Coronary artery (tissue), 2 donors: Measurements from ENCODE around the gene CDK15.
"Not testable (repeated sequence)": the region's sequence is repeated elsewhere in the genome, so short reads cannot be mapped to it uniquely, and the experiment has no call there.

Experiments
- DNase-seq: peaks from one replicate; pipeline ENCODE4 v3.0.0-alpha.2; 2017; ENCODE audit warnings: low spot score
- H3K27ac ChIP-seq, 2 donors: fragments of 200-600 bp; sonication (generic); one replicate each; pipeline ENCODE4 v1.5.1; 2016 to 2019
- H3K4me3 ChIP-seq: fragments of 200-600 bp; sonication (generic); 2 replicates; pipeline ENCODE4 v1.5.1; 2016; ENCODE audit warnings: mild to moderate bottlenecking, moderate library complexity
- TF ChIP-seq, protein P1 (sequence below): fragments of 200-600 bp; sonication (generic); IDR thresholded peaks from one replicate; pipeline ENCODE4 v1.5.1; 2019; ENCODE audit warnings: antibody characterized with exemption

The CDK15 gene

DNA sequence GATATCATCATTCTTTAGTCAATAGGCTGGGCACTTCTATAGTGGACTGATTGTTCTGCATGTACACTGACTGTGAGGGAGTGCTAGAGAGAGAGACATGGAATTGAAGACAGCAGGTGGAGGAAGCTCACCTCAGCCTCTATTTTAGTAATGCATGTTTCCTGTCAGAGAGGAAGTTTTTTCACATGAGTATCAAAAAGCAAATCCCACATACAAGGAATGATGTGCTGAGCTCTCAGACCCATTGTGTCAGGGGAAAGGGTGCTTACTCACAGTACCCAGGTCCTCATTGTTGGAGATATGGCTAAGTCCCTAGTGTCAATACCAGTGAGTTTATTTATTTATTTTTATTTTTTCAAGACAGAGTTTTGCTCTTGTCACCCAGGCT is 9.9 kb upstream of the CDK15 start:
- Histone ChIP-seq H3K27ac (no peak overlapping the region), H3K4me3 (no peak overlapping the region)
- TF ChIP-seq, protein P1, sequence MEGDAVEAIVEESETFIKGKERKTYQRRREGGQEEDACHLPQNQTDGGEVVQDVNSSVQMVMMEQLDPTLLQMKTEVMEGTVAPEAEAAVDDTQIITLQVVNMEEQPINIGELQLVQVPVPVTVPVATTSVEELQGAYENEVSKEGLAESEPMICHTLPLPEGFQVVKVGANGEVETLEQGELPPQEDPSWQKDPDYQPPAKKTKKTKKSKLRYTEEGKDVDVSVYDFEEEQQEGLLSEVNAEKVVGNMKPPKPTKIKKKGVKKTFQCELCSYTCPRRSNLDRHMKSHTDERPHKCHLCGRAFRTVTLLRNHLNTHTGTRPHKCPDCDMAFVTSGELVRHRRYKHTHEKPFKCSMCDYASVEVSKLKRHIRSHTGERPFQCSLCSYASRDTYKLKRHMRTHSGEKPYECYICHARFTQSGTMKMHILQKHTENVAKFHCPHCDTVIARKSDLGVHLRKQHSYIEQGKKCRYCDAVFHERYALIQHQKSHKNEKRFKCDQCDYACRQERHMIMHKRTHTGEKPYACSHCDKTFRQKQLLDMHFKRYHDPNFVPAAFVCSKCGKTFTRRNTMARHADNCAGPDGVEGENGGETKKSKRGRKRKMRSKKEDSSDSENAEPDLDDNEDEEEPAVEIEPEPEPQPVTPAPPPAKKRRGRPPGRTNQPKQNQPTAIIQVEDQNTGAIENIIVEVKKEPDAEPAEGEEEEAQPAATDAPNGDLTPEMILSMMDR = no peak
- no peak for DNase-seq

DNA sequence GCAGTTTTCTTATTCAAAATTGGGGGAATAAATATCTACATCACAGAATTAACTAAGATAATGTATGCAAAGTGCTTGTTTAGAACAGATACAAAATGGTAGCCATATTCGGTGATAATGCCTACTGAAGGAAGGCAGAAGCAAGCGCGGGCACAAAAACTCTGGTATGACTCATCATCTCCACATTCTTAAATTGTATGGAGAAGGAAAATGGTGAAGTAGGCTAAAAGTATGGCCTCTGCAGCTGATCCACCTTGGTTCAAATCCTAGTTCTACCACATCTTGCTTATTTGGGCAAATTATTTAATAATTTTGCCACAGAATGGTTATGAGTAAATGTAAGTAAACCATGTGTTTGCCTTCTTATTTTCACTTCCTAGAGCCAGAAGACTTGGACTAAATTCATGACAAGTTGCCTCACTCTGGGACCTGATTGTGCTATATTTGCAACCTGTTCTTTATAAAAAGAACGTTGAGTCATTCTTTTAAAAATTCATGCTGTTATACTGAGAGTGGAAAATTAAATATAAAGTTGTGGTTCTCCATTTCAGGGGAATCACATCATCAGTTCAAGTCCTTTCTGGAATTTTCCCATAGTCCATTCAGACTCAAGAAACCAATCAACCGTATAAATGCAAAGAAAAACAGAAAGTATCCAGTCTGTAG is 9.0 kb upstream of the CDK15 start:
- Histone ChIP-seq H3K4me3 (no peak overlapping the region), H3K27ac (peak overlapping the region; percentile 33 to 77)
- no peak for DNase-seq
- TF ChIP-seq, protein P1 = no peak

DNA sequence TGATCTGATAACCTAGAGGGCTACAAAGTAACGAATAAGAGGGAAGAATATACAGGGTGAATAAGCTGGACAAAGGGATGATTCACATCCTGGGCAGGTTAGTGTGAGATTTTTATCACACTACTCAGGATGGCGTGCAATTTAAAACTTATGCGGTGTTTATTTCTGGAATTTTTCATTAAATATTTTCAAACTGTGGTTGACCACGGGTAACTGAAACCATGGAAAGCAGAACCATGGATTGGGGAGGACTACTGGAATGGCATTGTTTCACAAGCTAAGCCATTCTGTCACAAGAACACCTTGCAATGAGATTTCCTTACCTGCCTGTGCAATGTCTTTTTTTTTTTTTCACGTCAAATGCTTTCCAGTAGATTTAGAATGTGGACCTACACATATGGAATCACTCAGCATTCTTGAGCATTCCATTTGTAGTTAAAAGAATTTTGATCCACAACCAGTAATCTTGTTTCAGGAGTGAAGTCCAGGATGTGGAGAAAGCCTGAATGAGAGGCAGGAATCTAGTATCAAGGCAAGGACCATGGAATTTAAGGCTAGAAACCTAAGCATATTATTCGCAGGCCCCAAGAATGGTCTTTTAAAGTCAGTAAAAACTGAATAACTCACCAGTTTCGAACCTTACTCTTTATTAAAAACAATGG is 8.0 kb upstream of the CDK15 start:
- no peak overlapping the region for H3K4me3 ChIP-seq
- H3K27ac ChIP-seq = peak overlapping the region; percentile 33 to 77
- no peak for DNase-seq
- TF ChIP-seq, protein P1 = no peak

DNA sequence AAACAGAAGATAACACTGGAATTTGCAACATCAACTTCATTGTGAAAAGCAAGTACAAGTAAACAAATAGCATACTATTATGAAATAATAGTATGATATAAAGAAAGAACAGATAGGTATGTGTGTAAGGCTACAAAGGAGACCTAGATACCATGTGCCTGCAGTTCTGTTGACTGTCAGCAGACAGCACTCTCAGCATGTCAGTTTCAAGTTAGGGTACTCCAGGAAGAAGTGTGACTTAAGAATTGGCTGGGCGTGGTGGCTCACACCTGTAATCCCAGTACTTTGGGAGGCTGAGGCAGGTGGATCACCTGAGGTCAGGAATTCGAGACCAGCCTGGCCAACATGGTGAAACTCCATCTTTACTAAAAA is 7.4 kb upstream of the CDK15 start:
- DNase-seq = not testable (repeated sequence)
- H3K27ac ChIP-seq = peak overlapping the region in 1 of 2 donors; percentile 77

DNA sequence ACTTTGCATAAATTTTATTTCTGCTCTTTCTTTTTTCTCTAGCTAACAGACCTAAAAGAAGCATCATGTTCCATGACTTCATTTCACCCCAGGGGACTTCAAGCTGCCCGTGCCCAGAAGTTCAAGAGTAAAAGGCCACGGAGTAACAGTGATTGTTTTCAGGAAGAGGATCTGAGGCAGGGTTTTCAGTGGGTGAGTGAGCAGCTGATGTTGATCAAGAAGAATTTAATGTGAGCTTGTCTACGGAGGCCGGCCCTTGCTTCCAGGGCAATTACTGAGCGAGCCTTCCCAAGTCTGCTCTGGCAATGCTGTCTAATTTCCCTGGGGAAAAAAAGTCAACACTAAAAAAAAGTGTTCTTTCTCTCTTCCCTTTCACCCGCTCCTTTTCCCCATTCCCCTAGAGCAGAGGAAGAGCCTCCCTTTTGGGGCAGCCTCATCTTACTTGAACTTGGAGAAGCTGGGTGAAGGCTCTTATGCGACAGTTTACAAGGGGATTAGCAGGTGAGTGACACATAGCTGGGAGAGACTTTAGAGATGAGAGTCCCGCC is 1.2 kb downstream of the CDK15 start:
- H3K4me3 ChIP-seq = peak overlapping the region; percentile 48
- DNase-seq = no peak
- TF ChIP-seq, protein P1 = no peak
- H3K27ac ChIP-seq = peak overlapping the region; percentile 72 to 82

More for the DNA sequence above, 7.4 kb upstream of the CDK15 start:
- not testable (repeated sequence) for H3K4me3 ChIP-seq

DNA sequence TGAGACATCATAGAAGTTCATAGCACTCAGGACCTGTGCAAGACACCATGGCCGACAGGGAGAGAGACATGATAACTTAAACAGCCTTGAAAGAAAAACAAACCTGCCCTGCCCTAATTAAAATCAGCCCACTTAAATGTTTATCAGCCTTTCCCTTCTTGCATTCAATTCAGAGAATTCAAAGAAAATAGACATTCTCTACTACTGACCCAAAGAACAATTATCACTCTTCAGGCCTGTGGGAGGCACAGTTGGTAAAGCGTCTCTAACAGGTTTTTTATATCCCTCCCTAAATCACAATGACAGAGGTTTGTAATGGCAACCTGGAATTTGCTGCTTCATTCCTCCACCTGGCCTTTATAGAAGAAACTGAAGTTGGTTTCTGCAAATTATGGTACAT is 1.7 kb downstream of the CDK15 start:
- Histone ChIP-seq H3K4me3 (peak overlapping the region; percentile 48), H3K27ac (peak overlapping the region; percentile 72 to 82)
- TF ChIP-seq, protein P1 = no peak
- no peak for DNase-seq

DNA sequence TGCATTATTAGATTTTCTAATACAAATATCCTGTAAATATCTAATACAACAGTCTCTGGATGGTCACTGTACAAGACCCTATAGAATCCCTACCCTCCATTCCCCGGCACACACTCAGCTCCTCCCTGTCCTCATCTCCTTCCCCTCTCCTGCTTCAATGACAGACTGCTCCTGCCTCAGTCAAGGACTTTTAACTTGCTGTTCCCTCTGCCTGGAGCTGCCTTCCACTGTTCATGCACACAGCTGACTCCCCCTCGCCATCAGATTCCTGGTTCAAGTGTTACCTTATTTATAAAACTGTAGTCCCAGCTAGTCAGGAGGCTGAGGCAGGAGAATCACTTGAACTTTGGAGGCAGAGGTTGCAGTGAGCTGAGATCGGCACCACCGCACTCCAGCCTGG is 3.3 kb downstream of the CDK15 start:
- no peak for DNase-seq
- Histone ChIP-seq H3K4me3 (no peak overlapping the region), H3K27ac (no peak overlapping the region)
- TF ChIP-seq, protein P1 = no peak

DNA sequence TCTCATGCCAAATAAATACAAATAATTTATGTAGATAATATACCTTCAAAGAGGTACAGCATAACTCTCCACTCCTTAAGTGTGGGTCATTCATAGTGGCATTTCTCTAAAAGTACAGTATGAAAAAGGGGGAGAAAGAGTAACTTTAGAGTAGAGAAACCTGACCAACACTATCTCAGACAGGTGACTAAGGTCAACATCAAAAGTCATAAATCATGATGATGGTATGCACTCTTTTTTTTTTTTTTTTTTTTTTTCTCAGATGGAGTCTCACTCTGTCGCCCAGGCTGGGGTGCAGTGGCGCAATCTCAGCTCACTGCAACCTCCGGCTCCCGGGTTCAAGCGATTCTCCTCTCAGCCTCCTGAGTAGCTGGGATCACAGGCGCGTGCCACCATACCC is 4.3 kb downstream of the CDK15 start:
- not testable (repeated sequence) for H3K4me3 ChIP-seq, DNase-seq, H3K27ac ChIP-seq
